Heart left ventricle (tissue), 13 donors: Measurements from ENCODE around the gene PAEP.

Experiments
- CTCF ChIP-seq, 12 donors: fragments of 200-600 bp; sonication (generic) in 4 of 12; IDR thresholded peaks; one replicate each; pipeline versions ENCODE4 v1.5.0 to v1.8.0; 2018 to 2022; ENCODE audit warnings: antibody characterized with exemption in 12 of 12, mild to moderate bottlenecking in 5 of 12
- POLR2A ChIP-seq, 2 donors: fragments of 450-650 bp; IDR thresholded peaks; one replicate each; pipeline ENCODE4 v1.6.1; 2017; ENCODE audit warnings: antibody characterized with exemption in 2 of 2, mild to moderate bottlenecking in 2 of 2, moderate library complexity in 2 of 2
- donor health status: ischemic (EF 13 %, LVEDD 7.1; RV severe dilation, severe dysfunction).
- donor health status: DM: no; HTN: yes; CAD: no.
- donor health status: DM: no; HTN: no; CAD: no.
- donor health status: ischemic (EF 25% LVEDD 6.9; RV normal size, moderate dysfunction).
- donor health status: ischemic (EF 25% LVEDD 5.7; RV mildly dilated, moderate dysfunction).
- donor health status: ischemic (EF 35%, LVEDD 5.7; RV mildly dilated, moderate dysfunction).
- donor health status: nonischemic (EF 11% LVEDD 7.7; RV severe dilation, severe dysfunction).
- donor health status: DM: yes; HTN: yes; CAD: no.
- donor health status: PGD.
- donor health status: ischemic (EF 29% LVEDD 5.4; RV normal size, mild dysfunction).
- donor health status: nonischemic (EF 23%, LVEDD 6.1; RV moderate dilation, normal function).

- TF ChIP-seq CTCF (IDR thresholded peaks at IDR 0.05), result no peak
- no peak for TF ChIP-seq POLR2A (IDR thresholded peaks at IDR 0.05)
Observed at GRCh38 chr9:135584371-135584770, 22.8 kb downstream of the PAEP start.
